ENCODE measurements around the gene MKNK2. TPM values are rescaled to one million over a fixed set of nuclear protein-coding genes. Genes with fewer than 3 reads are reported as not detected.
"Not testable (repeated sequence)": the region's sequence is repeated elsewhere in the genome, so short reads cannot be mapped to it uniquely, and the experiment has no call there.

MKNK2 gene
- 17.9 and 38.6 TPM in 2 replicates for total RNA-seq (2014; rRNA removed; shearing (Covaris generic); ENCODE audit: low replicate concordance)

- Histone ChIP-seq H3K27me3 (no peaks in the 10 kb centered on the region), H3K36me3 (no peaks in the 10 kb centered on the region), H3K9me3 (no peaks in the 10 kb centered on the region), H3K4me3 (peak within 1 kb of the TSS; percentile 56)
- DNase-seq: peak; percentile 71
Observed at GRCh38 chr19:2050991-2051772, at the start of gene MKNK2. MKNK2 (minus strand) TSS chr19:2051244; CDS start chr19:2050851, 393 bp downstream.

GRCh38 chr19:2100719-2101061 lies 49.6 kb upstream of the MKNK2 start:
- Histone ChIP-seq H3K36me3 (peaks cover 6% of the 10 kb centered on the region), H3K4me3 (no peak overlapping the region), H3K9me3 (no peaks in the 10 kb centered on the region), H3K27me3 (no peaks in the 10 kb centered on the region)
- no peak for DNase-seq

- DNase-seq: no peak
- no peaks in the 10 kb centered on the region for H3K9me3 ChIP-seq
- H3K4me3 ChIP-seq: no peak overlapping the region
- peaks cover under 1% of the 10 kb centered on the region; the same call in 1 of the 2 replicates for H3K36me3 ChIP-seq
- H3K27me3 ChIP-seq: no peaks in the 10 kb centered on the region
Observed at GRCh38 chr19:2099937-2100718, 49.1 kb upstream of the MKNK2 start.

GRCh38 chr19:2099054-2099501 lies 48.0 kb upstream of the MKNK2 start:
- no peak for DNase-seq
- Histone ChIP-seq H3K9me3 (no peaks in the 10 kb centered on the region), H3K36me3 (no peaks in the 10 kb centered on the region; the same call in 1 of the 2 replicates), H3K4me3 (no peak overlapping the region), H3K27me3 (no peaks in the 10 kb centered on the region)

- no peak for DNase-seq
- Histone ChIP-seq H3K36me3 (no peaks in the 10 kb centered on the region; the same call in 1 of the 2 replicates), H3K9me3 (no peaks in the 10 kb centered on the region), H3K27me3 (no peaks in the 10 kb centered on the region), H3K4me3 (no peak overlapping the region)
Observed at GRCh38 chr19:2097886-2098327, 46.9 kb upstream of the MKNK2 start.

GRCh38 chr19:2097203-2097885 lies 46.3 kb upstream of the MKNK2 start:
- Histone ChIP-seq H3K4me3 (peak overlapping the region; percentile 22; the same call in 1 of the 2 replicates), H3K9me3 (no peaks in the 10 kb centered on the region), H3K36me3 (no peaks in the 10 kb centered on the region; the same call in 1 of the 2 replicates), H3K27me3 (no peaks in the 10 kb centered on the region)
- DNase-seq: no peak

GRCh38 chr19:2096480-2097202 lies 45.6 kb upstream of the MKNK2 start, which contains the start of gene IZUMO4:
IZUMO4 (plus strand) TSS chr19:2096915; CDS start chr19:2096946, 31 bp downstream.
- H3K27me3 ChIP-seq: no peaks in the 10 kb centered on the region
- H3K9me3 ChIP-seq: no peaks in the 10 kb centered on the region
- H3K36me3 ChIP-seq: no peaks in the 10 kb centered on the region; the same call in 1 of the 2 replicates
- DNase-seq: peak; percentile 92
- peak within 1 kb of the TSS; percentile 83 for H3K4me3 ChIP-seq

GRCh38 chr19:2096034-2096479 lies 45.0 kb upstream of the MKNK2 start, which contains the start of gene MOB3A:
MOB3A (minus strand) TSS chr19:2096326; CDS start chr19:2078560, 17,766 bp downstream.
- H3K9me3 ChIP-seq: no peaks in the 10 kb centered on the region
- no peaks in the 10 kb centered on the region for H3K27me3 ChIP-seq
- H3K4me3 ChIP-seq: peak within 1 kb of the TSS; percentile 83
- no peaks in the 10 kb centered on the region; the same call in 1 of the 2 replicates for H3K36me3 ChIP-seq
- peak; percentile 87 for DNase-seq

- not testable (repeated sequence) for H3K4me3 ChIP-seq, H3K9me3 ChIP-seq, H3K27me3 ChIP-seq, H3K36me3 ChIP-seq, DNase-seq
Observed at GRCh38 chr19:2091926-2092525, 41.0 kb upstream of the MKNK2 start.

GRCh38 chr19:2089727-2090053 lies 38.6 kb upstream of the MKNK2 start:
- Histone ChIP-seq H3K36me3 (no peaks in the 10 kb centered on the region; the same call in 1 of the 2 replicates), H3K9me3 (no peaks in the 10 kb centered on the region), H3K4me3 (no peak overlapping the region), H3K27me3 (no peaks in the 10 kb centered on the region)
- DNase-seq: no peak

GRCh38 chr19:2089001-2089711 lies 38.1 kb upstream of the MKNK2 start:
- Histone ChIP-seq H3K9me3 (no peaks in the 10 kb centered on the region), H3K27me3 (no peaks in the 10 kb centered on the region), H3K4me3 (no peak overlapping the region), H3K36me3 (no peaks in the 10 kb centered on the region; the same call in 1 of the 2 replicates)
- peak; percentile 39 for DNase-seq

GRCh38 chr19:2087621-2088100 lies 36.6 kb upstream of the MKNK2 start:
- Histone ChIP-seq H3K36me3 (no peaks in the 10 kb centered on the region; the same call in 1 of the 2 replicates), H3K27me3 (no peaks in the 10 kb centered on the region), H3K4me3 (no peak overlapping the region), H3K9me3 (no peaks in the 10 kb centered on the region)
- no peak for DNase-seq

GRCh38 chr19:2086695-2087620 lies 35.9 kb upstream of the MKNK2 start:
- H3K36me3 ChIP-seq, DNase-seq: not testable (repeated sequence)

More at GRCh38 chr19:2086695-2087620, 35.9 kb upstream of the MKNK2 start:
- not testable (repeated sequence) for H3K27me3 ChIP-seq, H3K9me3 ChIP-seq, H3K4me3 ChIP-seq

Data from MG63 (cell line).